WTC11 (cell line): ENCODE measurements around the gene LPCAT3. TPM values are rescaled to one million over a fixed set of nuclear protein-coding genes. Genes with fewer than 3 reads are reported as not detected.
A peak's percentile ranks its signal among the peaks of the same experiment; 100 is the strongest.

Experiments
- ATAC-seq: fragments of 200-7000 bp; cut with Tn5 transposase; 2 replicates; pipeline ENCODE4 v1.10.0; 2021; ENCODE audit warnings: mild to moderate bottlenecking, moderate library complexity
- Bru-seq: library from RNA; stranded (reverse); fragments of 400-500 nt; gene quantifications from one replicate; lab custom pipeline; 2021; lab: Mats Ljungman, UMichigan
- CTCF ChIA-PET: fragments of 300-600 bp; sonication (Branson Sonifier 250); formaldehyde crosslinking; loops from one replicate; lab custom pipeline; 2021; ENCODE audit warnings: antibody characterized with exemption; lab: Charles Lee
- POLR2A ChIA-PET: fragments of 350-600 bp; sonication (Branson Sonifier 250); formaldehyde crosslinking; loops from one replicate; lab custom pipeline; 2021; ENCODE audit warnings: antibody characterized with exemption; lab: Charles Lee
- DNase-seq: peaks from one replicate; pipeline ENCODE4 v3.0.0; 2021; ENCODE audit warnings: low spot score
- H3K27ac Mint-ChIP-seq: 2 replicates; pipeline ENCODE4 v1.8.0; 2021; ENCODE audit warnings: mixed read lengths
- H3K27me3 Mint-ChIP-seq: 2 replicates; pipeline ENCODE4 v1.8.0; 2021; ENCODE audit warnings: low read depth, mild to moderate bottlenecking, moderate library complexity, mixed read lengths
- H3K36me3 Mint-ChIP-seq: 2 replicates; pipeline ENCODE4 v1.8.0; 2021; ENCODE audit warnings: mixed read lengths
- H3K4me1 Mint-ChIP-seq: 2 replicates; pipeline ENCODE4 v1.8.0; 2022; ENCODE audit warnings: mixed read lengths
- H3K4me3 Mint-ChIP-seq: 2 replicates; pipeline ENCODE4 v1.8.0; 2021; ENCODE audit warnings: mild to moderate bottlenecking, moderate library complexity, mixed read lengths
- H3K9me3 Mint-ChIP-seq: 2 replicates; pipeline ENCODE4 v1.8.0; 2021; ENCODE audit warnings: mixed read lengths
- CBFB ChIP-seq: sonication (generic); formaldehyde crosslinking; IDR thresholded peaks from 2 replicates; pipeline ENCODE4 v1.8.1; 2022; ENCODE audit warnings: mild to moderate bottlenecking, low read depth, missing genetic modification reagents
- CREM ChIP-seq: sonication (generic); formaldehyde crosslinking; IDR thresholded peaks from 2 replicates; pipeline ENCODE4 v1.8.1; 2022; ENCODE audit warnings: mild to moderate bottlenecking, missing genetic modification reagents, moderate library complexity
- FOXJ3 ChIP-seq: sonication (generic); formaldehyde crosslinking; IDR thresholded peaks from 2 replicates; pipeline ENCODE4 v1.9.0; 2021; ENCODE audit warnings: missing genetic modification reagents, mild to moderate bottlenecking, borderline replicate concordance
- FOXP1 ChIP-seq: sonication (generic); formaldehyde crosslinking; IDR thresholded peaks from 2 replicates; pipeline ENCODE4 v1.8.0; 2022; ENCODE audit warnings: missing genetic modification reagents, mild to moderate bottlenecking, moderate library complexity, borderline replicate concordance
- KAT7 ChIP-seq: sonication (generic); formaldehyde crosslinking; IDR thresholded peaks from 2 replicates; pipeline ENCODE4 v1.8.1; 2023; ENCODE audit warnings: missing genetic modification reagents, mild to moderate bottlenecking, borderline replicate concordance
- NFE2L1 ChIP-seq: sonication (generic); formaldehyde crosslinking; IDR thresholded peaks from 2 replicates; pipeline ENCODE4 v1.8.1; 2023; ENCODE audit warnings: missing genetic modification reagents
- SMAD4 ChIP-seq: sonication (generic); formaldehyde crosslinking; IDR thresholded peaks from 2 replicates; pipeline ENCODE4 v1.8.0; 2022; ENCODE audit warnings: mild to moderate bottlenecking, missing genetic modification reagents
- SOX15 ChIP-seq: fragments of 250-450 bp; sonication (Bioruptor Pico); IDR thresholded peaks from 2 replicates; pipeline ENCODE4 v1.9.0; 2021; ENCODE audit warnings: mild to moderate bottlenecking
- SP1 ChIP-seq: sonication (generic); formaldehyde crosslinking; conservative IDR thresholded peaks from 2 replicates; pipeline ENCODE4 v1.8.1; 2022; ENCODE audit warnings: missing genetic modification reagents
- ZNF317 ChIP-seq: sonication (generic); formaldehyde crosslinking; IDR thresholded peaks from 2 replicates; pipeline ENCODE4 v1.8.1; 2023; ENCODE audit warnings: low read depth, mild to moderate bottlenecking, moderate library complexity, missing genetic modification reagents, borderline replicate concordance
- ZNF671 ChIP-seq: fragments of 250-450 bp; sonication (Bioruptor Pico); IDR thresholded peaks from 2 replicates; pipeline ENCODE4 v1.8.0; 2021; ENCODE audit warnings: mild to moderate bottlenecking
- long read RNA-seq, 3 experiments: library from RNA in 1 of 3; library from capped mRNA in 1 of 3; library from polyadenylated mRNA in 1 of 3; unstranded in 2 of 3; stranded (forward) in 1 of 3; transcript quantifications; one replicate each; pipeline ENCODE4 v2.0.0, GENCODE V29; 2021
- total RNA-seq: library from RNA; stranded (reverse); gene quantifications from 3 replicates; pipeline ENCODE4 v1.2.3, GENCODE V29; 2021
- TF ChIP-seq, protein P1 (sequence below): fragments of 250-450 bp; sonication (Bioruptor Pico); IDR thresholded peaks from 2 replicates; pipeline ENCODE4 v1.9.0; 2021; ENCODE audit warnings: mild to moderate bottlenecking, borderline replicate concordance
- TF ChIP-seq, protein P2 (sequence below): sonication (generic); formaldehyde crosslinking; IDR thresholded peaks from 2 replicates; pipeline ENCODE4 v1.8.0; 2023; ENCODE audit warnings: missing genetic modification reagents
- TF ChIP-seq, protein P3 (sequence below): sonication (generic); formaldehyde crosslinking; conservative IDR thresholded peaks from 2 replicates; pipeline ENCODE4 v1.8.1; 2022; ENCODE audit warnings: mild to moderate bottlenecking, missing genetic modification reagents
- TF ChIP-seq, protein P4 (sequence below): sonication (generic); formaldehyde crosslinking; IDR thresholded peaks from 2 replicates; pipeline ENCODE4 v1.8.0; 2022; ENCODE audit warnings: mild to moderate bottlenecking, missing genetic modification reagents
- TF ChIP-seq, protein P5 (sequence below): fragments of 250-450 bp; sonication (Bioruptor Pico); IDR thresholded peaks from 2 replicates; pipeline ENCODE4 v1.9.0; 2021; ENCODE audit warnings: mild to moderate bottlenecking
- TF ChIP-seq, protein P6 (sequence below): sonication (generic); formaldehyde crosslinking; IDR thresholded peaks from 2 replicates; pipeline ENCODE4 v1.8.0; 2023; ENCODE audit warnings: missing genetic modification reagents, mild to moderate bottlenecking, borderline replicate concordance
- TF ChIP-seq, protein P7 (sequence below): sonication (generic); formaldehyde crosslinking; IDR thresholded peaks from 2 replicates; pipeline ENCODE4 v1.8.1; 2023; ENCODE audit warnings: mild to moderate bottlenecking, moderate library complexity, missing genetic modification reagents
- TF ChIP-seq, protein P8 (sequence below): sonication (generic); formaldehyde crosslinking; IDR thresholded peaks from 2 replicates; pipeline ENCODE4 v1.8.1; 2022; ENCODE audit warnings: low read depth, mild to moderate bottlenecking, moderate library complexity, missing genetic modification reagents, borderline replicate concordance

The LPCAT3 gene, protein sequence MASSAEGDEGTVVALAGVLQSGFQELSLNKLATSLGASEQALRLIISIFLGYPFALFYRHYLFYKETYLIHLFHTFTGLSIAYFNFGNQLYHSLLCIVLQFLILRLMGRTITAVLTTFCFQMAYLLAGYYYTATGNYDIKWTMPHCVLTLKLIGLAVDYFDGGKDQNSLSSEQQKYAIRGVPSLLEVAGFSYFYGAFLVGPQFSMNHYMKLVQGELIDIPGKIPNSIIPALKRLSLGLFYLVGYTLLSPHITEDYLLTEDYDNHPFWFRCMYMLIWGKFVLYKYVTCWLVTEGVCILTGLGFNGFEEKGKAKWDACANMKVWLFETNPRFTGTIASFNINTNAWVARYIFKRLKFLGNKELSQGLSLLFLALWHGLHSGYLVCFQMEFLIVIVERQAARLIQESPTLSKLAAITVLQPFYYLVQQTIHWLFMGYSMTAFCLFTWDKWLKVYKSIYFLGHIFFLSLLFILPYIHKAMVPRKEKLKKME
- total RNA-seq (35.3 to 40.0 TPM (median 36.2 TPM) in 3 replicates), Bru-seq, nascent RNA (percentile 72 among the genes with signal in this experiment)
- long read RNA-seq, experiment 1, transcript LPCAT3-201 (13 exons, 2,268 nt), result major isoform, 302 of 362 reads
- long read RNA-seq, experiment 1, partial matches to known transcripts, result 14 of 362 reads
- long read RNA-seq, experiment 1, other reads (novel, unspliced or antisense), result 43 of 362 reads
- long read RNA-seq, experiment 2, partial matches to known transcripts, result 10 of 37 reads
- long read RNA-seq, experiment 2, other reads (novel, unspliced or antisense), result 27 of 37 reads
- long read RNA-seq, experiment 3, transcript LPCAT3-201 (13 exons, 2,268 nt), result major isoform, 39 of 51 reads
- long read RNA-seq, experiment 3, partial matches to known transcripts, result 8 of 51 reads
- long read RNA-seq, experiment 3, other reads (novel, unspliced or antisense), result 4 of 51 reads

DNA sequence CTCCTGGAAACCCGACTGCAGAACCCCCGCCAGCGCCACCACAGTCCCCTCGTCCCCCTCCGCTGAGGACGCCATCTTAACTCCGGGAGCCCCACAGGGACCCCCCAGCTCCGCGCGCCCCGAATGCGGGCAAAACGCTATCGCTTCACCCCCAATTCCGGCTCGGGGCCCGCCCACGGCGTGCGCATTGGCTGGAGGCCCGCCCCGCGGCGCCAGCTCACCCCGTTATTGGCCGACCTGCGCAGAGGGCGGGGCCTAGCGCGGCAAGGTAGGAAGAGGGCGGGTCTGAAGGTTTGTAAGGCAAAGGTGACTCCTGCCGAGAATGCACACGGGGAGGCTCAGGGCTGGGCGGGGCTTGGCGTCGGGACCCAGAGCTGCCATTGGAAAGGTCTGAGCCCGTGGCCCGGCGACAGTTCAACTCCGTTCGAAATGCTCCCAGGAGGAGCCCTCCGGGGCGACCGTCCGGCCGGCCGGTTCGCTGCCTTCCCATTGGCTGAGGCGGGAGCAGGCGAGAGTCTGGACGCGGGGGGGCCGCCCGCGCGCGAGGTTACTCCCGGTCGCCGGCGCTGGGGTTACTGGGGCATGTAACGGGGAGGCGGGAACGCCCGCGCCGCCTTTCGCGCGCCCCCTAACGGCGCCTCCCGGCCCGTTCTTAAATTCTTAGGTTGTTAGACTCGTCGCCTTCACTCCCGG lies at the start of gene LPCAT3:
Gene LPCAT3 (minus strand): TSS at position 127 of the 693 bp plus-strand sequence. CDS start 52 bp downstream, at position 75.
- peak; percentile 94 for ATAC-seq
- TF ChIP-seq, protein P1, sequence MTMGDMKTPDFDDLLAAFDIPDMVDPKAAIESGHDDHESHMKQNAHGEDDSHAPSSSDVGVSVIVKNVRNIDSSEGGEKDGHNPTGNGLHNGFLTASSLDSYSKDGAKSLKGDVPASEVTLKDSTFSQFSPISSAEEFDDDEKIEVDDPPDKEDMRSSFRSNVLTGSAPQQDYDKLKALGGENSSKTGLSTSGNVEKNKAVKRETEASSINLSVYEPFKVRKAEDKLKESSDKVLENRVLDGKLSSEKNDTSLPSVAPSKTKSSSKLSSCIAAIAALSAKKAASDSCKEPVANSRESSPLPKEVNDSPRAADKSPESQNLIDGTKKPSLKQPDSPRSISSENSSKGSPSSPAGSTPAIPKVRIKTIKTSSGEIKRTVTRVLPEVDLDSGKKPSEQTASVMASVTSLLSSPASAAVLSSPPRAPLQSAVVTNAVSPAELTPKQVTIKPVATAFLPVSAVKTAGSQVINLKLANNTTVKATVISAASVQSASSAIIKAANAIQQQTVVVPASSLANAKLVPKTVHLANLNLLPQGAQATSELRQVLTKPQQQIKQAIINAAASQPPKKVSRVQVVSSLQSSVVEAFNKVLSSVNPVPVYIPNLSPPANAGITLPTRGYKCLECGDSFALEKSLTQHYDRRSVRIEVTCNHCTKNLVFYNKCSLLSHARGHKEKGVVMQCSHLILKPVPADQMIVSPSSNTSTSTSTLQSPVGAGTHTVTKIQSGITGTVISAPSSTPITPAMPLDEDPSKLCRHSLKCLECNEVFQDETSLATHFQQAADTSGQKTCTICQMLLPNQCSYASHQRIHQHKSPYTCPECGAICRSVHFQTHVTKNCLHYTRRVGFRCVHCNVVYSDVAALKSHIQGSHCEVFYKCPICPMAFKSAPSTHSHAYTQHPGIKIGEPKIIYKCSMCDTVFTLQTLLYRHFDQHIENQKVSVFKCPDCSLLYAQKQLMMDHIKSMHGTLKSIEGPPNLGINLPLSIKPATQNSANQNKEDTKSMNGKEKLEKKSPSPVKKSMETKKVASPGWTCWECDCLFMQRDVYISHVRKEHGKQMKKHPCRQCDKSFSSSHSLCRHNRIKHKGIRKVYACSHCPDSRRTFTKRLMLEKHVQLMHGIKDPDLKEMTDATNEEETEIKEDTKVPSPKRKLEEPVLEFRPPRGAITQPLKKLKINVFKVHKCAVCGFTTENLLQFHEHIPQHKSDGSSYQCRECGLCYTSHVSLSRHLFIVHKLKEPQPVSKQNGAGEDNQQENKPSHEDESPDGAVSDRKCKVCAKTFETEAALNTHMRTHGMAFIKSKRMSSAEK (CRISPR knock-in tag), result no peak
- TF ChIP-seq, protein P2, sequence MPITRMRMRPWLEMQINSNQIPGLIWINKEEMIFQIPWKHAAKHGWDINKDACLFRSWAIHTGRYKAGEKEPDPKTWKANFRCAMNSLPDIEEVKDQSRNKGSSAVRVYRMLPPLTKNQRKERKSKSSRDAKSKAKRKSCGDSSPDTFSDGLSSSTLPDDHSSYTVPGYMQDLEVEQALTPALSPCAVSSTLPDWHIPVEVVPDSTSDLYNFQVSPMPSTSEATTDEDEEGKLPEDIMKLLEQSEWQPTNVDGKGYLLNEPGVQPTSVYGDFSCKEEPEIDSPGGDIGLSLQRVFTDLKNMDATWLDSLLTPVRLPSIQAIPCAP (CRISPR knock-in tag), result no peak
- TF ChIP-seq, protein P3, sequence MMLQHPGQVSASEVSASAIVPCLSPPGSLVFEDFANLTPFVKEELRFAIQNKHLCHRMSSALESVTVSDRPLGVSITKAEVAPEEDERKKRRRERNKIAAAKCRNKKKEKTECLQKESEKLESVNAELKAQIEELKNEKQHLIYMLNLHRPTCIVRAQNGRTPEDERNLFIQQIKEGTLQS (CRISPR knock-in tag), result no peak
- no peak for TF ChIP-seq CBFB
- TF ChIP-seq FOXP1 (CRISPR knock-in tag), result no peak
- TF ChIP-seq, protein P4, sequence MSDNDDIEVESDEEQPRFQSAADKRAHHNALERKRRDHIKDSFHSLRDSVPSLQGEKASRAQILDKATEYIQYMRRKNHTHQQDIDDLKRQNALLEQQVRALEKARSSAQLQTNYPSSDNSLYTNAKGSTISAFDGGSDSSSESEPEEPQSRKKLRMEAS, result peak; percentile 51; the same call in 1 of the 2 replicates
- TF ChIP-seq SOX15 (CRISPR knock-in tag), result no peak
- TF ChIP-seq FOXJ3 (CRISPR knock-in tag), result no peak
- TF ChIP-seq, protein P5, sequence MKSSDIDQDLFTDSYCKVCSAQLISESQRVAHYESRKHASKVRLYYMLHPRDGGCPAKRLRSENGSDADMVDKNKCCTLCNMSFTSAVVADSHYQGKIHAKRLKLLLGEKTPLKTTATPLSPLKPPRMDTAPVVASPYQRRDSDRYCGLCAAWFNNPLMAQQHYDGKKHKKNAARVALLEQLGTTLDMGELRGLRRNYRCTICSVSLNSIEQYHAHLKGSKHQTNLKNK (CRISPR knock-in tag), result no peak
- TF ChIP-seq CREM (CRISPR knock-in tag), result 0 out of 2 replicates have a peak, but pooled peaks have one; percentile 36
- TF ChIP-seq SMAD4 (CRISPR knock-in tag), result peak; percentile 47; the same call in 1 of the 2 replicates
- TF ChIP-seq, protein P6, sequence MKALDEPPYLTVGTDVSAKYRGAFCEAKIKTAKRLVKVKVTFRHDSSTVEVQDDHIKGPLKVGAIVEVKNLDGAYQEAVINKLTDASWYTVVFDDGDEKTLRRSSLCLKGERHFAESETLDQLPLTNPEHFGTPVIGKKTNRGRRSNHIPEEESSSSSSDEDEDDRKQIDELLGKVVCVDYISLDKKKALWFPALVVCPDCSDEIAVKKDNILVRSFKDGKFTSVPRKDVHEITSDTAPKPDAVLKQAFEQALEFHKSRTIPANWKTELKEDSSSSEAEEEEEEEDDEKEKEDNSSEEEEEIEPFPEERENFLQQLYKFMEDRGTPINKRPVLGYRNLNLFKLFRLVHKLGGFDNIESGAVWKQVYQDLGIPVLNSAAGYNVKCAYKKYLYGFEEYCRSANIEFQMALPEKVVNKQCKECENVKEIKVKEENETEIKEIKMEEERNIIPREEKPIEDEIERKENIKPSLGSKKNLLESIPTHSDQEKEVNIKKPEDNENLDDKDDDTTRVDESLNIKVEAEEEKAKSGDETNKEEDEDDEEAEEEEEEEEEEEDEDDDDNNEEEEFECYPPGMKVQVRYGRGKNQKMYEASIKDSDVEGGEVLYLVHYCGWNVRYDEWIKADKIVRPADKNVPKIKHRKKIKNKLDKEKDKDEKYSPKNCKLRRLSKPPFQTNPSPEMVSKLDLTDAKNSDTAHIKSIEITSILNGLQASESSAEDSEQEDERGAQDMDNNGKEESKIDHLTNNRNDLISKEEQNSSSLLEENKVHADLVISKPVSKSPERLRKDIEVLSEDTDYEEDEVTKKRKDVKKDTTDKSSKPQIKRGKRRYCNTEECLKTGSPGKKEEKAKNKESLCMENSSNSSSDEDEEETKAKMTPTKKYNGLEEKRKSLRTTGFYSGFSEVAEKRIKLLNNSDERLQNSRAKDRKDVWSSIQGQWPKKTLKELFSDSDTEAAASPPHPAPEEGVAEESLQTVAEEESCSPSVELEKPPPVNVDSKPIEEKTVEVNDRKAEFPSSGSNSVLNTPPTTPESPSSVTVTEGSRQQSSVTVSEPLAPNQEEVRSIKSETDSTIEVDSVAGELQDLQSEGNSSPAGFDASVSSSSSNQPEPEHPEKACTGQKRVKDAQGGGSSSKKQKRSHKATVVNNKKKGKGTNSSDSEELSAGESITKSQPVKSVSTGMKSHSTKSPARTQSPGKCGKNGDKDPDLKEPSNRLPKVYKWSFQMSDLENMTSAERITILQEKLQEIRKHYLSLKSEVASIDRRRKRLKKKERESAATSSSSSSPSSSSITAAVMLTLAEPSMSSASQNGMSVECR (CRISPR knock-in tag), result peak; percentile 60; the same call in 1 of the 2 replicates
- TF ChIP-seq ZNF671, result no peak
- TF ChIP-seq, protein P7, sequence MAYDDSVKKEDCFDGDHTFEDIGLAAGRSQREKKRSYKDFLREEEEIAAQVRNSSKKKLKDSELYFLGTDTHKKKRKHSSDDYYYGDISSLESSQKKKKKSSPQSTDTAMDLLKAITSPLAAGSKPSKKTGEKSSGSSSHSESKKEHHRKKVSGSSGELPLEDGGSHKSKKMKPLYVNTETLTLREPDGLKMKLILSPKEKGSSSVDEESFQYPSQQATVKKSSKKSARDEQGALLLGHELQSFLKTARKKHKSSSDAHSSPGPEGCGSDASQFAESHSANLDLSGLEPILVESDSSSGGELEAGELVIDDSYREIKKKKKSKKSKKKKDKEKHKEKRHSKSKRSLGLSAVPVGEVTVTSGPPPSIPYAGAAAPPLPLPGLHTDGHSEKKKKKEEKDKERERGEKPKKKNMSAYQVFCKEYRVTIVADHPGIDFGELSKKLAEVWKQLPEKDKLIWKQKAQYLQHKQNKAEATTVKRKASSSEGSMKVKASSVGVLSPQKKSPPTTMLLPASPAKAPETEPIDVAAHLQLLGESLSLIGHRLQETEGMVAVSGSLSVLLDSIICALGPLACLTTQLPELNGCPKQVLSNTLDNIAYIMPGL (CRISPR knock-in tag), result peak; percentile 76
- TF ChIP-seq ZNF317, result no peak
- no peak for TF ChIP-seq NFE2L1 (CRISPR knock-in tag)
- no peak for TF ChIP-seq KAT7 (CRISPR knock-in tag)
- TF ChIP-seq SP1 (CRISPR knock-in tag), result peak; percentile 96
- TF ChIP-seq, protein P8, sequence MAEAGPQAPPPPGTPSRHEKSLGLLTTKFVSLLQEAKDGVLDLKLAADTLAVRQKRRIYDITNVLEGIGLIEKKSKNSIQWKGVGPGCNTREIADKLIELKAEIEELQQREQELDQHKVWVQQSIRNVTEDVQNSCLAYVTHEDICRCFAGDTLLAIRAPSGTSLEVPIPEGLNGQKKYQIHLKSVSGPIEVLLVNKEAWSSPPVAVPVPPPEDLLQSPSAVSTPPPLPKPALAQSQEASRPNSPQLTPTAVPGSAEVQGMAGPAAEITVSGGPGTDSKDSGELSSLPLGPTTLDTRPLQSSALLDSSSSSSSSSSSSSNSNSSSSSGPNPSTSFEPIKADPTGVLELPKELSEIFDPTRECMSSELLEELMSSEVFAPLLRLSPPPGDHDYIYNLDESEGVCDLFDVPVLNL, result no peak

More for the DNA sequence above, at the start of gene LPCAT3:
- Mint-ChIP-seq H3K9me3 (no peaks in the 10 kb centered on the region), H3K27me3 (no peaks in the 10 kb centered on the region), H3K4me1 (peaks cover 27% of the 10 kb centered on the region), H3K4me3 (peak within 1 kb of the TSS; percentile 95), H3K27ac (peak within 1 kb of the TSS; percentile 87), H3K36me3 (0 out of 2 replicates have a peak, but pooled peaks cover 3% of the 10 kb centered on the region)
- ChIA-PET POLR2A (interaction anchor here (0.6 to 1.6 kb wide), 7 partner anchors 13 to 80 kb away, joined by 3 to 10 read pairs (median 3); partner anchors contain the start of genes C12orf57 and RNU7-1), CTCF (interaction anchor here (0.7 to 2.5 kb wide), 27 partner anchors 9 to 329 kb away, joined by 3 to 22 read pairs (median 4); partner anchors contain the start of genes C12orf57, C1RL, C1S and SPSB2)
- peak; percentile 98 for DNase-seq
